Activated CD8-positive, alpha-beta T cell treated with anti-CD3 and anti-CD28 coated beads for 36 hours (primary cell): Measurements from ENCODE around the gene MYPOP. TPM values are rescaled to one million over a fixed set of nuclear protein-coding genes. Genes with fewer than 3 reads are reported as not detected.

Source experiments
- ATAC-seq: fragments of 200-7000 bp; cut with Tn5 transposase; one replicate; pipeline ENCODE4 v1.10.0; 2021; ENCODE audit warnings: mild to moderate bottlenecking, moderate library complexity
- CTCF ChIA-PET: fragments of 350-600 bp; sonication (Branson Sonifier 250); formaldehyde crosslinking; loops from one replicate; lab custom pipeline; 2021; ENCODE audit warnings: antibody characterized with exemption; lab: Charles Lee
- POLR2A ChIA-PET: fragments of 350-600 bp; sonication (Branson Sonifier 250); formaldehyde crosslinking; loops from one replicate; lab custom pipeline; 2021; ENCODE audit warnings: antibody characterized with exemption; lab: Charles Lee
- DNase-seq: peaks from one replicate; pipeline ENCODE4 v3.0.0-alpha.2; 2020
- H3K27ac Mint-ChIP-seq: one replicate; pipeline ENCODE4 v1.8.0; 2021; ENCODE audit warnings: mild to moderate bottlenecking, mixed read lengths
- H3K27me3 Mint-ChIP-seq: one replicate; pipeline ENCODE4 v1.8.0; 2021; ENCODE audit warnings: mixed read lengths
- H3K36me3 Mint-ChIP-seq: one replicate; pipeline ENCODE4 v1.8.0; 2021; ENCODE audit warnings: low read depth, mixed read lengths
- H3K4me1 Mint-ChIP-seq: one replicate; pipeline ENCODE4 v1.8.0; 2021; ENCODE audit warnings: low read depth, mixed read lengths
- H3K4me3 Mint-ChIP-seq: one replicate; pipeline ENCODE4 v1.8.0; 2021; ENCODE audit warnings: mild to moderate bottlenecking, moderate library complexity, mixed read lengths
- H3K9me3 Mint-ChIP-seq: one replicate; pipeline ENCODE4 v1.8.0; 2021; ENCODE audit warnings: mixed read lengths
- intact Hi-C: fragments of 100-400 bp; cut with micrococcal nuclease; formaldehyde crosslinking; loops from one replicate; pipeline ENCODE4 v1.10.0; 2022
- total RNA-seq, 2 experiments: library from RNA; stranded (reverse); gene quantifications; one replicate each; pipeline ENCODE4 v1.2.3, GENCODE V29; 2021
- TF ChIP-seq, protein P1 (sequence below): fragments of 200-600 bp; IDR thresholded peaks from one replicate; pipeline ENCODE4 v1.8.0; 2022; ENCODE audit warnings: antibody characterized with exemption, mild to moderate bottlenecking

Gene MYPOP, protein sequence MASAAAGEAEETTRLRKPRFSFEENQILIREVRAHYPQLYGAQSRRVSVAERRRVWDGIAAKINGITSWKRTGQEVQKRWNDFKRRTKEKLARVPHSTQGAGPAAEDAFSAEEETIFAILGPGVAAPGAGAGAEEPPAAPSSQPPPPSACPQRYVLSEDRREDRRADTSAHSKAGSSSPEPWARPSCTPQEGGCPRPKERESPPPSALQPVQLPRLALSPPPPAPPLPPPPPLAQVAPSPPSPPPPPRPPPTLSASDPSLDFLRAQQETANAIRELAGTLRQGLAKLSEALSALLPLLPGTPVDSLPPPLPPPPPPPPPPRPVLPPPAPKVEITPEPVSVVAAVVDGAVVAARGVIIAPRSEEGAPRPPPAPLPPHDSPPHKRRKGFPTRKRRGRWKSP
- 1 to 10 TPM; 4.1 to 5.0 TPM for total RNA-seq

DNA sequence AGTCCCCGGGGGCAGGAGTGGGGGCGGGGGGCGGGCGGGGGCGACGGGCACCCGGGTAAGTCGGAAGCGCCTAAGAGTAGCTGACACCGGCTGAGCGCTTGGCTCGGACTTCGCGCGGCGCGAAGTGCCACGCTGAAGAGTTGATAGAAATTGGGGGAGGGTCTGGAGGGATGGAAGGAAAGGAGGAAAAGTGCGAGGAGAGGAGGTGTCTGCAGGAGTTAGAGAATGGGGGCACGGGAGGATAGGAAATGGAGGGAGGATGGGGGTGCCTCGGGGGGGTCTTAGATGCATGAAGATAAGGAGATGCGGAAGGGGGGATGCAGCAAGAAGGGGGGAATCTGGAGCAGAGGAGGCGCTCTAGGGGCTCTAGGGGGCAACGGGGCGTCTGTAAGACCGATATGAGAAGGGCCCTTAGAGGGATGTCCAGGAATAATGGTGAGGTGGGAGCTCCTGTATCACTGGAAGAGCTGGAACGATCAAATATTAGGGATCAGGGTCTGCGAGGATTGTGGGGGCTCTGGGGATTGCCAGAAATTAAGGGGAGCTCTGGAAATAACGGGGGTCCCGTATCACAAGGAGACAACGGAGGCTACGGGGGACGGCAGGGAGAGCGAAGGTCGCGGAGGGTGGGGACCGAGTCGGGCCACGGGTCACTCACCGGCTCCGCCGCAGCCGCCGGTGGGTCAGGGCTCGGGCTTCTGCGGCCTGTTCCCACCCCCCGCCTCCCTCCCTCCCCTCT lies at the start of gene MYPOP:
TSS of gene MYPOP (minus strand) at position 702 of the 739 bp plus-strand sequence. CDS start 840 bp downstream, outside the sequence.
- intact Hi-C loops = no loop called here
- DNase-seq = peak; percentile 26
- no peak for ATAC-seq
- Mint-ChIP-seq H3K36me3 (peaks cover 11% of the 10 kb centered on the region), H3K4me1 (peaks cover 13% of the 10 kb centered on the region), H3K4me3 (peak within 1 kb of the TSS; percentile 83), H3K9me3 (no peaks in the 10 kb centered on the region), H3K27me3 (no peaks in the 10 kb centered on the region), H3K27ac (peak within 1 kb of the TSS; percentile 81)
- ChIA-PET CTCF (interaction anchor here (1.0 to 2.4 kb wide), 13 partner anchors 16 to 363 kb away, joined by 3 to 14 read pairs (median 6); partner anchors contain the start of genes FOXA3, IRF2BP1, SIX5 and SYMPK), POLR2A (interaction anchor here (0.9 to 2.3 kb wide), 6 partner anchors 9 to 42 kb away, joined by 3 to 8 read pairs (median 4); partner anchors contain the start of genes FOXA3, IRF2BP1 and SYMPK)
- TF ChIP-seq, protein P1, sequence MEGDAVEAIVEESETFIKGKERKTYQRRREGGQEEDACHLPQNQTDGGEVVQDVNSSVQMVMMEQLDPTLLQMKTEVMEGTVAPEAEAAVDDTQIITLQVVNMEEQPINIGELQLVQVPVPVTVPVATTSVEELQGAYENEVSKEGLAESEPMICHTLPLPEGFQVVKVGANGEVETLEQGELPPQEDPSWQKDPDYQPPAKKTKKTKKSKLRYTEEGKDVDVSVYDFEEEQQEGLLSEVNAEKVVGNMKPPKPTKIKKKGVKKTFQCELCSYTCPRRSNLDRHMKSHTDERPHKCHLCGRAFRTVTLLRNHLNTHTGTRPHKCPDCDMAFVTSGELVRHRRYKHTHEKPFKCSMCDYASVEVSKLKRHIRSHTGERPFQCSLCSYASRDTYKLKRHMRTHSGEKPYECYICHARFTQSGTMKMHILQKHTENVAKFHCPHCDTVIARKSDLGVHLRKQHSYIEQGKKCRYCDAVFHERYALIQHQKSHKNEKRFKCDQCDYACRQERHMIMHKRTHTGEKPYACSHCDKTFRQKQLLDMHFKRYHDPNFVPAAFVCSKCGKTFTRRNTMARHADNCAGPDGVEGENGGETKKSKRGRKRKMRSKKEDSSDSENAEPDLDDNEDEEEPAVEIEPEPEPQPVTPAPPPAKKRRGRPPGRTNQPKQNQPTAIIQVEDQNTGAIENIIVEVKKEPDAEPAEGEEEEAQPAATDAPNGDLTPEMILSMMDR = no peak

DNA sequence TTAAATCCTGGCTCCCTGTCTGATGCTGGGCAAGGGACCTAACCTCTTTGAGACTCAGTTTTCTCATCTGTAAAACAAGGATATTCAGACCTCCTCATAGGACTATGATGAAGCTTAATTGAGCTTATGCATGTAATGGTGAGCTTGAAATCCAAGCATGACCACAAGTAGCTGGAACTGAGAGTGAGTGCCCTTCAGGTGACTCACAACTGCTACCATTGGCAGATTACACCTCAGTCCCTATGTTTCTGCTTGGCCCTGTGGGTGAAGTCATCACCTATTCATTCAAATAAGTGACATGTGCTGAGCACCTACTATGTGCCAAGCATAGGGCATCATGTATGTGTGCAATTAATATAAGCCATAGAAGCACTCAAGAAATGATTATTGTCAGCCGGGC lies 45.5 kb upstream of the MYPOP start:
- CTCF ChIA-PET = interaction anchor here (0.8 kb wide), 1 partner anchor 131 kb away, joined by 3 read pairs; no protein-coding TSS in a partner anchor
- POLR2A ChIA-PET = no interaction called here
- ATAC-seq = no peak
- Mint-ChIP-seq H3K36me3 (no peaks in the 10 kb centered on the region), H3K27ac (no peak overlapping the region), H3K4me3 (no peak overlapping the region), H3K4me1 (peaks cover 2% of the 10 kb centered on the region), H3K9me3 (no peaks in the 10 kb centered on the region), H3K27me3 (peaks cover 15% of the 10 kb centered on the region)
- no peak for DNase-seq
- TF ChIP-seq, protein P1 = no peak
- intact Hi-C loops = no loop called here

DNA sequence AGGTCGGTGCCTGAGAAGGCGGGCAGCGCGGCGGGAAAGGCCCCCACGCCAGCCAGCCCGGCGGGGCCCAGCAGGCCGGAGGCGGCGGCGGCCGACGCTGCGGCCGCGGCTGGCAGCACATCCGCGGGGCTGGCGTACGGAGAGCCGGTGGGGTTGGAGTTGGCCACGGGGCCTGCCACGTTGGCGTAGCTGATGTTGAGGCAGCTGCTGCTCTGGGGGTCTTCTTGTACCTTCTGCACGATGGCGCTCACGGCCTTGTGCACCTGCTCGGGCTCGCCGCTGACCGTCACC lies 38.0 kb upstream of the MYPOP start:
- no peak overlapping the region for H3K4me3 Mint-ChIP-seq
- intact Hi-C loops = no loop called here
- no peak overlapping the region for H3K27ac Mint-ChIP-seq
- peaks cover 5% of the 10 kb centered on the region for H3K4me1 Mint-ChIP-seq
- DNase-seq (no peak), ATAC-seq (no peak)
- TF ChIP-seq, protein P1 = no peak
- ChIA-PET POLR2A (no interaction called here), CTCF (no interaction called here)
- H3K9me3 Mint-ChIP-seq = no peaks in the 10 kb centered on the region
- H3K36me3 Mint-ChIP-seq = no peaks in the 10 kb centered on the region
- H3K27me3 Mint-ChIP-seq = peaks cover 25% of the 10 kb centered on the region

DNA sequence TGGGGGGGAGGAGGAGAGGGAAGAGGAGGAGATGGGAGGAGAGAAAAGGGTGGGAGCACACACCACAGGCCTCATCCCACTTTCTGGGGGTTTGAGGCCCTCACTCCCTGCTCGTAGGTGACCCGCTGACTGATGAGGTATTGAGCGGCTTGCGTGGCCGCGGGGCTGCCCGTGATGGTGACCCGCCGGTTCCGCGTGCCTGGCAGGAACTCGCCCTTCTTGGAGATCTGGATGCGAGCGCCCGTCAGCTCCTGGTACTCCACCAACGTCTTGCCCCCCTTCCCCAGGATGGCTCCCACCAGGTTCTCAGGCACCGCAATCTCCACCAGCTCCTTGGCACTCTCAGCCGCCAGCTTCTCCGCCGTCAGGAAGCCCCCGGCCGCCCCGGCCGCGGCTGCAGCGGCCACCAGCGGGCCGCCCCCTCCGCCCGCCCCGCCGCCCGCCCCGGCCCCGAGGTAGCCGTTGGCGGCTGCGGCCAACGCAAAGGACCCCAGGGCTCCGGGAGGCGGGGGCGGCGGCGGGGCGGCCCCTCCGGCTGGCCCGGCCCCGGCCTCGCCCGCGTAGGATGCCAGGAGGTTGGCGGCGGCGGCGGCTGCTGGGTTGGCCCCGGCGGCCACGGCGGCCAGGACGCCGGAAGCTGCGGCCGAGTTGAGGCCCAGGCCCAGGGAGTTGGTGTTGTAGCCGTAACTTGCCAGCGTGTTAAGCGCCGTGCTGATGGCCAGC lies 37.5 kb upstream of the MYPOP start:
- no peak overlapping the region for H3K4me3 Mint-ChIP-seq
- no peaks in the 10 kb centered on the region for H3K36me3 Mint-ChIP-seq
- no peaks in the 10 kb centered on the region for H3K9me3 Mint-ChIP-seq
- no peak overlapping the region for H3K27ac Mint-ChIP-seq
- no peak for ATAC-seq
- ChIA-PET POLR2A (no interaction called here), CTCF (no interaction called here)
- H3K27me3 Mint-ChIP-seq = peaks cover 26% of the 10 kb centered on the region
- peaks cover 5% of the 10 kb centered on the region for H3K4me1 Mint-ChIP-seq
- TF ChIP-seq, protein P1 = no peak
- no peak for DNase-seq
- intact Hi-C loops = no loop called here
